Measurements from ENCODE around the gene MGAT4B. TPM values are rescaled to one million over a fixed set of nuclear protein-coding genes. Genes with fewer than 3 reads are reported as not detected.
A peak's percentile ranks its signal among the peaks of the same experiment; 100 is the strongest.
"Not testable (repeated sequence)": the region's sequence is repeated elsewhere in the genome, so short reads cannot be mapped to it uniquely, and the experiment has no call there.

Gene MGAT4B
- total and polyA plus RNA-seq, 4 donors = 65.0 to 154 (median 82.4) TPM

DNA sequence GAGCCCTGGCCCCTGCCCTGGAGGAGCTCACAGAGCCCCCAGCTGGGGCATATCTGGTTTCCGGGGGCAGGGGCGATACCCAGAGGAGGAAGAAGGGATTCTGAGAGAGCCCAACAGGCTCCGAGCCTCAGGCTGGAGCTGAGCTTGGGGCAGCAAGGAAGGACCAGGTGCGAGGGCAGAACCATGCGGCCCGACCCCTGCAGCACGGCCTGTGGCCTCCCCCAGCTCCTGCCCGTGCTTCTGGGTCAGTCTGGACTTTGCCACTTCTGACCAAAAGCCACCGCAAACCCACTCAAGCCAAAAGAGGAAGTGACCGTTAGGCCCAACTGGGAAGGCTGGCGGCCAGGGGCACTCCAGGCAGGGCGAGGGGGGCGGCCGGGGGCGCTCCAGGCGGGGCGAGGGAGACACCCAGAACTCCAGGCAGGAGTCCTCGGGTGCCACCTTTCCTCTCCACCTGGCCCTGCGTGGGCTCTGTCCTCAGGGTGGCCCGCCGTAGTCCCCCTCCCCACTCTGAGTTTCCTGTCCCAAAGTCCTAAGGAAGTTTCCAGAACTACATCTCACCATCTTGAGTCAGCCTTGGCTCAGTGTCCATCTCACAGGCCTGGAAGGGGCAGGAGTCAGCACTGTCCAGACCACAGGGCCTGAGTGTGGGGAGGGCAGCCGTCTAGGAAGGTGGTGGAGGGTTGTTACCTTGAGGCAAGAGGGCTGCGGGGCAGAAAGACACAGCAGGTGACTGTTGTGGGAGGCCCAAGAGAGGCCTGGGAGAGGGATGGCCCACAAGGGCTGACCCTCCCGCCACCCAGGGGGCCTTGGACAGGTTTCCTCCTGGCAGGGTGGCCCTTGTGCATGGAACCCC lies 13.8 kb downstream of the MGAT4B start:
- Histone ChIP-seq H3K36me3 (ENCODE audit: control insufficient read depth in 4 of 4, insufficient read depth in 4 of 4, low read length in 4 of 4) (peaks cover 0 to 3% (median under 1%) of the 10 kb centered on the region in 4 donors), H3K9me3 (ENCODE audit: control insufficient read depth in 4 of 4, insufficient read depth in 3 of 4, low read length in 3 of 4) (no peaks in the 10 kb centered on the region), H3K4me3 (no peak overlapping the region), H3K9ac (ENCODE audit: insufficient read depth in 1 of 2, low read length in 2 of 2) (no peak overlapping the region), H3K27me3 (ENCODE audit: control insufficient read depth in 3 of 3, insufficient read depth in 3 of 3, low read length in 2 of 3) (no peaks in the 10 kb centered on the region), H3K4me1 (ENCODE audit: control insufficient read depth in 5 of 5, insufficient read depth in 5 of 5, low read length in 5 of 5) (peaks cover 3 to 51% (median 7%) of the 10 kb centered on the region in 5 donors), H3K27ac (ENCODE audit: low read depth in 1 of 2, low read length in 1 of 2) (peak overlapping the region in 1 of 2 donors; percentile 85)
- DNase-seq (no peak), ATAC-seq (ENCODE audit: insufficient read depth, low FRiP score) (no peak)
- TF ChIP-seq, protein P1, sequence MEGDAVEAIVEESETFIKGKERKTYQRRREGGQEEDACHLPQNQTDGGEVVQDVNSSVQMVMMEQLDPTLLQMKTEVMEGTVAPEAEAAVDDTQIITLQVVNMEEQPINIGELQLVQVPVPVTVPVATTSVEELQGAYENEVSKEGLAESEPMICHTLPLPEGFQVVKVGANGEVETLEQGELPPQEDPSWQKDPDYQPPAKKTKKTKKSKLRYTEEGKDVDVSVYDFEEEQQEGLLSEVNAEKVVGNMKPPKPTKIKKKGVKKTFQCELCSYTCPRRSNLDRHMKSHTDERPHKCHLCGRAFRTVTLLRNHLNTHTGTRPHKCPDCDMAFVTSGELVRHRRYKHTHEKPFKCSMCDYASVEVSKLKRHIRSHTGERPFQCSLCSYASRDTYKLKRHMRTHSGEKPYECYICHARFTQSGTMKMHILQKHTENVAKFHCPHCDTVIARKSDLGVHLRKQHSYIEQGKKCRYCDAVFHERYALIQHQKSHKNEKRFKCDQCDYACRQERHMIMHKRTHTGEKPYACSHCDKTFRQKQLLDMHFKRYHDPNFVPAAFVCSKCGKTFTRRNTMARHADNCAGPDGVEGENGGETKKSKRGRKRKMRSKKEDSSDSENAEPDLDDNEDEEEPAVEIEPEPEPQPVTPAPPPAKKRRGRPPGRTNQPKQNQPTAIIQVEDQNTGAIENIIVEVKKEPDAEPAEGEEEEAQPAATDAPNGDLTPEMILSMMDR (IDR thresholded peaks at IDR 0.05; ENCODE audit: control extremely low read depth, extremely low read depth) = no peak
- 33 to 64% methylated on average over 23 to 24 of the region's 24 CpGs for WGBS, 2 donors

DNA sequence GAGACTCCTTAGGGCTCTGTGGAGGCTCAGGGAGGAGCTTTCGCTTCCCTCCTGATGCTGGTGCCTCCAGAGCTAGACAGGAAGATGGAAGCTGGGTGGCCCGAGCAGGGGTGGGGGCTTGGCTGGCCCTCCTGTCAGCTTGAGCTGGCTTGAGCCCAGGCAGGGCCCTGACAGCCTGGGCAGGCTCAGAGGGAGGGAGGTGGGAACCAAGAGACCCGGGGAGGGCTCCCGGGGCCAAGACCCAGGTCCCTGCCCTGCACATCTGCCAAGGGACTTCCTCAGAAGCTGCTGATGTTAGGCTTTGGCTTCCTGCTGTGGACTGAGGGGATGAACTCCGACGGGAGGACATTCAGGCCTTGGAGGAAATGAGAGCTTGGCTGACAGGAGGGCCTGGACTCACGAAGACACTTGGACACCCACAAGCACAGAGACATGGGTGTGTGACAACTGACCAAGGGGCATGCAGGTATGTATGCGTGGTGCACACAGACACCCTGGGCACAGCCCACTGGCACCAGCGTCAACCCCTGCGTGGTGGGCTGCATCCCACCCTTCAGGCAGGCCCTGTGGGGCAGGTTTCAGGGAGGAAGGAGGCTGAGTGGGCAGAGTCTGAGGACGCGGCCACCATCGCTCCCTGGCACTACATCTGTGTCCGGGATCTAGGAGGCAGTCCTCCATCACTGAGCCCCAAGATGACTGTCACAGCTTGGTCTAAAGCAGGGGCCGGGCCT lies 14.6 kb downstream of the MGAT4B start:
- 37 to 48% methylated on average over 14 to 15 of the region's 15 CpGs for WGBS, 2 donors
- DNase-seq = peak in 2 of 3 donors; percentile 33 to 56
- no peak overlapping the region for H3K9ac ChIP-seq (ENCODE audit: insufficient read depth in 1 of 2, low read length in 2 of 2)
- H3K4me3 ChIP-seq = no peak overlapping the region
- H3K27me3 ChIP-seq (ENCODE audit: control insufficient read depth in 3 of 3, insufficient read depth in 3 of 3, low read length in 2 of 3) = no peaks in the 10 kb centered on the region
- no peak for ATAC-seq (ENCODE audit: insufficient read depth, low FRiP score)
- H3K36me3 ChIP-seq (ENCODE audit: control insufficient read depth in 4 of 4, insufficient read depth in 4 of 4, low read length in 4 of 4) = no peaks in the 10 kb centered on the region
- H3K27ac ChIP-seq (ENCODE audit: low read depth in 1 of 2, low read length in 1 of 2) = peak overlapping the region in 1 of 2 donors; percentile 85
- H3K9me3 ChIP-seq (ENCODE audit: control insufficient read depth in 4 of 4, insufficient read depth in 3 of 4, low read length in 3 of 4) = no peaks in the 10 kb centered on the region
- TF ChIP-seq, protein P1 (IDR thresholded peaks at IDR 0.05; ENCODE audit: control extremely low read depth, extremely low read depth) = no peak
- peaks cover 3 to 51% (median 7%) of the 10 kb centered on the region in 5 donors for H3K4me1 ChIP-seq (ENCODE audit: control insufficient read depth in 5 of 5, insufficient read depth in 5 of 5, low read length in 5 of 5)

DNA sequence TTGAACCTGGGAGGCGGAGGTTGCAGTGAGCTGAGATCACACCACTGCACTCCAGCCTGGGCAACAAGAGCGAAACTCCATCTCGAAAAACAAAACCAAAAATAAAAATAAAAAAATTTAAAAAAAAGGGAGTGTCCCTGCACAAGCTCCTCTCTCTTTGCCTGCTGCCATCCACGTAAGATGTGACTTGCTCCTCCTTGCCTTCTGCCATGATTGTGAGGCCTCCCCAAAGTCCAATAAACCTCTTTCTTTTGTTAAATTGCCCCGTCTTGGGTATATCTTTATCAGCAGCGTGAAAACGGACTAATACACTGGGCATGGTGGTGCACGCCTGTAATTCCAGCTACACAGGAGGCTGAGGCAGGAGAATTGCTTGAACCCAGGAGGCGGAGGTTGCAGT lies 17.4 kb downstream of the MGAT4B start:
- not testable (repeated sequence) for H3K27ac ChIP-seq (ENCODE audit: low read depth in 1 of 2, low read length in 1 of 2); H3K36me3 ChIP-seq (ENCODE audit: control insufficient read depth in 4 of 4, insufficient read depth in 4 of 4, low read length in 4 of 4); H3K9ac ChIP-seq (ENCODE audit: insufficient read depth in 1 of 2, low read length in 2 of 2); H3K4me3 ChIP-seq; H3K27me3 ChIP-seq (ENCODE audit: control insufficient read depth in 3 of 3, insufficient read depth in 3 of 3, low read length in 2 of 3); H3K9me3 ChIP-seq (ENCODE audit: control insufficient read depth in 4 of 4, insufficient read depth in 3 of 4, low read length in 3 of 4); DNase-seq; ATAC-seq (ENCODE audit: insufficient read depth, low FRiP score)
- H3K4me1 ChIP-seq (ENCODE audit: control insufficient read depth in 5 of 5, insufficient read depth in 5 of 5, low read length in 5 of 5) = peaks cover 3 to 28% (median 7%) of the 10 kb centered on the region in 5 donors
- 95 to 99% methylated on average over 9 of the region's 9 CpGs for WGBS, 2 donors

All from lung (tissue), 12 donors.